Brain microvascular endothelial cell (primary cell): ENCODE results near the gene CFL1.

Experiments
- DNase-seq: peaks from one replicate; pipeline ENCODE4 v3.0.0-alpha.2; 2020
- H3K27ac ChIP-seq: fragments of 250-450 bp; sonication (Bioruptor Pico); 2 replicates; pipeline ENCODE4 v1.5.1; 2020; ENCODE audit warnings: mild to moderate bottlenecking, moderate library complexity
- H3K27me3 ChIP-seq: fragments of 250-450 bp; sonication (Bioruptor Pico); replicated peaks from 2 replicates; pipeline ENCODE4 v1.5.1; 2020; ENCODE audit warnings: mild to moderate bottlenecking
- H3K36me3 ChIP-seq: fragments of 250-450 bp; sonication (Bioruptor Pico); replicated peaks from 2 replicates; pipeline ENCODE4 v1.5.1; 2020; ENCODE audit warnings: mild to moderate bottlenecking
- H3K4me3 ChIP-seq: 2 replicates; pipeline ENCODE4 v1.5.1; 2011; ENCODE audit warnings: low read depth, mild to moderate bottlenecking, control low read depth, low read length, moderate library complexity
- in situ Hi-C: cut with HindIII; loops from 2 replicates; pipeline ENCODE4 v1.10.0; 2017; ENCODE audit warnings: low sequenced_read_pairs, low pct_ligation_motif_present
- TF ChIP-seq, protein P1 (sequence below): IDR thresholded peaks from 2 replicates; pipeline ENCODE4 v1.5.1; 2011; ENCODE audit warnings: low read depth, mild to moderate bottlenecking, moderate library complexity, low read length, control low read depth, inconsistent platforms; ENCODE audit errors: missing control alignments

CFL1 gene

GRCh38 chr11:65886826-65887722 lies 29.1 kb upstream of the CFL1 start:
- in situ Hi-C loops: no loop called here
- Histone ChIP-seq H3K36me3 (peaks cover 46% of the 10 kb centered on the region), H3K27ac (no peak overlapping the region), H3K4me3 (peak overlapping the region; percentile 86), H3K27me3 (no peaks in the 10 kb centered on the region)
- DNase-seq: no peak
- TF ChIP-seq, protein P1, sequence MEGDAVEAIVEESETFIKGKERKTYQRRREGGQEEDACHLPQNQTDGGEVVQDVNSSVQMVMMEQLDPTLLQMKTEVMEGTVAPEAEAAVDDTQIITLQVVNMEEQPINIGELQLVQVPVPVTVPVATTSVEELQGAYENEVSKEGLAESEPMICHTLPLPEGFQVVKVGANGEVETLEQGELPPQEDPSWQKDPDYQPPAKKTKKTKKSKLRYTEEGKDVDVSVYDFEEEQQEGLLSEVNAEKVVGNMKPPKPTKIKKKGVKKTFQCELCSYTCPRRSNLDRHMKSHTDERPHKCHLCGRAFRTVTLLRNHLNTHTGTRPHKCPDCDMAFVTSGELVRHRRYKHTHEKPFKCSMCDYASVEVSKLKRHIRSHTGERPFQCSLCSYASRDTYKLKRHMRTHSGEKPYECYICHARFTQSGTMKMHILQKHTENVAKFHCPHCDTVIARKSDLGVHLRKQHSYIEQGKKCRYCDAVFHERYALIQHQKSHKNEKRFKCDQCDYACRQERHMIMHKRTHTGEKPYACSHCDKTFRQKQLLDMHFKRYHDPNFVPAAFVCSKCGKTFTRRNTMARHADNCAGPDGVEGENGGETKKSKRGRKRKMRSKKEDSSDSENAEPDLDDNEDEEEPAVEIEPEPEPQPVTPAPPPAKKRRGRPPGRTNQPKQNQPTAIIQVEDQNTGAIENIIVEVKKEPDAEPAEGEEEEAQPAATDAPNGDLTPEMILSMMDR: no peak

- in situ Hi-C loops: no loop called here
- no peak overlapping the region for H3K4me3 ChIP-seq
- DNase-seq: no peak
- no peak overlapping the region for H3K27ac ChIP-seq
- TF ChIP-seq, protein P1: no peak
- no peaks in the 10 kb centered on the region for H3K27me3 ChIP-seq
- peaks cover 42% of the 10 kb centered on the region for H3K36me3 ChIP-seq
These were observed 28.0 kb upstream of the CFL1 start for GRCh38 chr11:65885808-65886536.

- in situ Hi-C loops: no loop called here
- Histone ChIP-seq H3K27me3 (no peaks in the 10 kb centered on the region), H3K4me3 (no peak overlapping the region), H3K36me3 (peaks cover 42% of the 10 kb centered on the region), H3K27ac (no peak overlapping the region)
- DNase-seq: no peak
- TF ChIP-seq, protein P1: no peak
These were observed 27.3 kb upstream of the CFL1 start for GRCh38 chr11:65885231-65885630.

DNA sequence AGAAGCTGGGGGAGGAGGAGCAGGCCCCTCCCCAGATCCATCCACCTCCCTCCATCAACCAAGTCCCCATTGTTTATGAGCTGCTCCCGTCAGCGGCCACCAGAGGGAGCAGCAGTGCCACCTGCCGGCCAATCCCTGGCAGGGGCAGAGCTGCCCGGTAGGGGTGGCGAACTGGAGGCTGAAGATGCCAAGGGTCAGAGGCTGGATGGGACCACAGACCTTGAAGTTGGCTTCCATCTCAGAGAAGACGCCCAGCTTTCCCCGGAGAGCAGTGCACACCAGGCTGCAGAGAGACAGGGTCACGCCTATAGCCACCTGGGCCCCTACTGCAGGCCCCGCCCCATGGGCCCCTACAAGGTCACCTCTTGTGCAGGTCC lies 26.7 kb upstream of the CFL1 start:
- Histone ChIP-seq H3K27ac (no peak overlapping the region), H3K36me3 (peaks cover 42% of the 10 kb centered on the region), H3K27me3 (no peaks in the 10 kb centered on the region), H3K4me3 (no peak overlapping the region)
- TF ChIP-seq, protein P1: peak; percentile 100
- DNase-seq: no peak
- in situ Hi-C loops: no loop called here

- Histone ChIP-seq H3K4me3 (no peak overlapping the region), H3K27ac (no peak overlapping the region), H3K36me3 (peaks cover 42% of the 10 kb centered on the region), H3K27me3 (no peaks in the 10 kb centered on the region)
- TF ChIP-seq, protein P1: no peak
- no peak for DNase-seq
- in situ Hi-C loops: no loop called here
These were observed 26.1 kb upstream of the CFL1 start for GRCh38 chr11:65883786-65884715.
